OCI-LY1 (cell line): ENCODE measurements around the gene ZNRF3.

Experiments
- EZH2 ChIP-seq: fragments of 200-600 bp; sonication (generic), shearing (Covaris generic); IDR thresholded peaks from 2 replicates; pipeline ENCODE4 v1.8.0; 2017; ENCODE audit warnings: borderline replicate concordance, mixed run types, mild to moderate bottlenecking, antibody characterized with exemption, low read length, moderate library complexity, mixed read lengths
- TF ChIP-seq, protein P1 (sequence below): fragments of 200-600 bp; sonication (generic), shearing (Covaris generic); IDR thresholded peaks from 2 replicates; pipeline ENCODE4 v1.5.1; 2017; ENCODE audit warnings: mild to moderate bottlenecking, antibody characterized with exemption, low read length, moderate library complexity, mixed read lengths

DNA sequence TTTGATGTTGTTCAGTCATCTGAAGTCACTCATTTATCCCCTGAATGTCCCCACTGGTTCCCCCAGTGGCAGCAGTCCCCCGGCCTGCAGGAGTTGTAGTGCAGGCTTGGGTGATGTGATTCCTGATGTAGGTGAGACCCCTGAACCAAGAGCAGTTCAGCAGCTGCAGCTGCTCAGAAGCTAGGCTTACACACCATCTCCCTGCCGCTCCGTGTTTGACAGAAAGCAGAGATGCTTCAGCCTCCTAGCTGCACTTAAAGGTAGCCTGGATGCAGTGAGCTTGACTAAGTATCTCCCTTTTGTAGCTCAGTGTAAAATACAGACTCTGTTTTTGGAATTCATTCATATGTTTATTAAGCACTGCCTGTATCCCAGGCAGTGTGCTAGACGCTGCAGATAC lies 130.9 kb downstream of the ZNRF3 start:
- TF ChIP-seq, protein P1, sequence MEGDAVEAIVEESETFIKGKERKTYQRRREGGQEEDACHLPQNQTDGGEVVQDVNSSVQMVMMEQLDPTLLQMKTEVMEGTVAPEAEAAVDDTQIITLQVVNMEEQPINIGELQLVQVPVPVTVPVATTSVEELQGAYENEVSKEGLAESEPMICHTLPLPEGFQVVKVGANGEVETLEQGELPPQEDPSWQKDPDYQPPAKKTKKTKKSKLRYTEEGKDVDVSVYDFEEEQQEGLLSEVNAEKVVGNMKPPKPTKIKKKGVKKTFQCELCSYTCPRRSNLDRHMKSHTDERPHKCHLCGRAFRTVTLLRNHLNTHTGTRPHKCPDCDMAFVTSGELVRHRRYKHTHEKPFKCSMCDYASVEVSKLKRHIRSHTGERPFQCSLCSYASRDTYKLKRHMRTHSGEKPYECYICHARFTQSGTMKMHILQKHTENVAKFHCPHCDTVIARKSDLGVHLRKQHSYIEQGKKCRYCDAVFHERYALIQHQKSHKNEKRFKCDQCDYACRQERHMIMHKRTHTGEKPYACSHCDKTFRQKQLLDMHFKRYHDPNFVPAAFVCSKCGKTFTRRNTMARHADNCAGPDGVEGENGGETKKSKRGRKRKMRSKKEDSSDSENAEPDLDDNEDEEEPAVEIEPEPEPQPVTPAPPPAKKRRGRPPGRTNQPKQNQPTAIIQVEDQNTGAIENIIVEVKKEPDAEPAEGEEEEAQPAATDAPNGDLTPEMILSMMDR: no peak
- no peak for TF ChIP-seq EZH2
